ENCODE data around the gene TMEM9.

DNA sequence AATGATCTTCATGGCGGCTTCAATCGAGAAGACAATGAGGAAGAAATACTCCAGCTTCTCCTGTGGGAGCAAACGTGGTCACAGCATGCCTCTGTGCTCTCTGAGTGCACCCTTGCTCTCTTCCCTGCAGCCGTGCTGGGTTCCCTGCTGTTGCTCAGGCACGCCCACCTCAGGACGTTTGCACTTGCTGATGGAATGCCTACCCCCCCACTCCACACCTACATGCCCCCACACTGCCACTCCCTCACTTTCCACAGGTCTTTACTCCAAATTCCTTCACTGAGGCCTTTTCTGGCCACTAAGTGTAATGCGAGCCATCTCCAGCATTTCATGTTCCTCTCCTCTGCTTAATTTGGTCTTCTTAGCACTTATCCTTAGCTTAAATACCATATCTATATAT is 60.3 kb downstream of the TMEM9 start:
- TF ChIP-seq EZH2 (IDR thresholded peaks at IDR 0.05; ENCODE audit: borderline replicate concordance, low read depth, low read length, poor library complexity, severe bottlenecking): no peak
- TF ChIP-seq, protein P1, sequence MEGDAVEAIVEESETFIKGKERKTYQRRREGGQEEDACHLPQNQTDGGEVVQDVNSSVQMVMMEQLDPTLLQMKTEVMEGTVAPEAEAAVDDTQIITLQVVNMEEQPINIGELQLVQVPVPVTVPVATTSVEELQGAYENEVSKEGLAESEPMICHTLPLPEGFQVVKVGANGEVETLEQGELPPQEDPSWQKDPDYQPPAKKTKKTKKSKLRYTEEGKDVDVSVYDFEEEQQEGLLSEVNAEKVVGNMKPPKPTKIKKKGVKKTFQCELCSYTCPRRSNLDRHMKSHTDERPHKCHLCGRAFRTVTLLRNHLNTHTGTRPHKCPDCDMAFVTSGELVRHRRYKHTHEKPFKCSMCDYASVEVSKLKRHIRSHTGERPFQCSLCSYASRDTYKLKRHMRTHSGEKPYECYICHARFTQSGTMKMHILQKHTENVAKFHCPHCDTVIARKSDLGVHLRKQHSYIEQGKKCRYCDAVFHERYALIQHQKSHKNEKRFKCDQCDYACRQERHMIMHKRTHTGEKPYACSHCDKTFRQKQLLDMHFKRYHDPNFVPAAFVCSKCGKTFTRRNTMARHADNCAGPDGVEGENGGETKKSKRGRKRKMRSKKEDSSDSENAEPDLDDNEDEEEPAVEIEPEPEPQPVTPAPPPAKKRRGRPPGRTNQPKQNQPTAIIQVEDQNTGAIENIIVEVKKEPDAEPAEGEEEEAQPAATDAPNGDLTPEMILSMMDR (conservative IDR thresholded peaks at IDR 0.05; ENCODE audit: low read depth, low read length): no peak

Measured in A673 (cell line).